K562 (cell line): Measurements from ENCODE around the gene FAM20B. TPM values are rescaled to one million over a fixed set of nuclear protein-coding genes. Genes with fewer than 3 reads are reported as not detected.

Source experiments
- ARHGAP35 ChIP-seq: fragments of 450-650 bp; IDR thresholded peaks from 2 replicates; pipeline ENCODE4 v1.6.1; 2018; ENCODE audit not compliant: partially characterized antibody
- ATF1 ChIP-seq, 2 experiments: fragments of 450-650 bp in 1 of 2; IDR thresholded peaks; 2 replicates each; pipeline ENCODE4 v1.6.1; 2016; ENCODE audit warnings: missing compliant biosample characterization in 1 of 2, missing genetic modification characterization in 1 of 2
- BRCA1 ChIP-seq, 2 experiments: fragments of 450-650 bp in 1 of 2; sonication (generic) in 1 of 2; formaldehyde crosslinking in 1 of 2; IDR thresholded peaks; 2 replicates each; pipeline versions ENCODE4 v1.5.0 to v1.6.1; 2017 to 2020; ENCODE audit warnings: mild to moderate bottlenecking in 1 of 2, missing genetic modification reagents in 1 of 2
- CBX1 ChIP-seq: sonication (generic); IDR thresholded peaks from 2 replicates; pipeline ENCODE4 v1.6.1; 2016; ENCODE audit warnings: antibody characterized with exemption, low read depth, mild to moderate bottlenecking
- DACH1 ChIP-seq: fragments of 450-650 bp; IDR thresholded peaks from 2 replicates; pipeline ENCODE4 v1.6.1; 2018; ENCODE audit not compliant: partially characterized antibody
- DPF2 ChIP-seq: fragments of 450-650 bp; IDR thresholded peaks from 2 replicates; pipeline ENCODE4 v1.6.1; 2016
- HMGXB4 ChIP-seq: sonication (generic); formaldehyde crosslinking; IDR thresholded peaks from 2 replicates; pipeline ENCODE4 v1.8.1; 2023; ENCODE audit warnings: mild to moderate bottlenecking, missing genetic modification reagents
- JUND ChIP-seq, 2 experiments: IDR thresholded peaks; 2 replicates in 1 of 2; 3 replicates in 1 of 2; pipeline ENCODE4 v1.6.1; 2011; ENCODE audit warnings: borderline replicate concordance in 2 of 2, low read depth in 2 of 2, low read length in 2 of 2, improper control_type of control experiment in 1 of 2, missing biosample characterization in 1 of 2, missing genetic modification characterization in 1 of 2, missing genetic modification reagents in 1 of 2
- KLF13 ChIP-seq: fragments of 450-650 bp; IDR thresholded peaks from 2 replicates; pipeline ENCODE4 v1.6.1; 2016; ENCODE audit warnings: missing genetic modification characterization, low read depth, mild to moderate bottlenecking, missing compliant biosample characterization, moderate library complexity, borderline replicate concordance
- MTA3 ChIP-seq: fragments of 450-650 bp; formaldehyde crosslinking; IDR thresholded peaks from 2 replicates; pipeline ENCODE4 v1.6.1; 2017; ENCODE audit warnings: mild to moderate bottlenecking, borderline replicate concordance
- NELFE ChIP-seq: IDR thresholded peaks from 2 replicates; pipeline ENCODE4 v1.6.1; 2011; ENCODE audit warnings: mild to moderate bottlenecking; ENCODE audit not compliant: insufficient read depth, insufficient read length
- RBM34 ChIP-seq: fragments of 200-400 bp; formaldehyde crosslinking; IDR thresholded peaks from 2 replicates; pipeline ENCODE4 v1.6.1; 2018; ENCODE audit warnings: low read length, borderline replicate concordance; ENCODE audit not compliant: insufficient read depth
- RERE ChIP-seq: sonication (generic); formaldehyde crosslinking; IDR thresholded peaks from 2 replicates; pipeline ENCODE4 v1.8.0; 2023; ENCODE audit warnings: missing genetic modification reagents, mild to moderate bottlenecking, borderline replicate concordance
- polyA plus RNA-seq, 8 experiments: library from polyadenylated mRNA; depleted of rRNA in 4 of 8; stranded (reverse) in 5 of 8; unstranded in 3 of 8; fragments of >200 nt; fragmentation: Nextera tagmentation in 2 of 8; fragmentation: Illumina TruSeq in 1 of 8; extraction: Ambion mirVana in 2 of 8; extraction: Trizol in 1 of 8; gene quantifications; 2 replicates each; pipeline versions ENCODE4 v1.2.1 to v1.2.3, GENCODE V29; 2011 to 2014; ENCODE audit warnings: inconsistent platforms in 1 of 8, missing spikeins in 1 of 8
- total RNA-seq, 7 experiments: library from RNA; depleted of rRNA in 6 of 7; stranded (reverse); fragments of >200 nt in 6 of 7; fragmentation: Illumina TruSeq in 2 of 7; extraction: Trizol in 2 of 7; gene quantifications; 2 replicates each; pipeline versions ENCODE4 v1.2.1 to v1.2.3, GENCODE V29; 2011 to 2021; ENCODE audit warnings: low replicate concordance in 1 of 7
- TF ChIP-seq, protein P1 (sequence below): sonication (generic); formaldehyde crosslinking; IDR thresholded peaks from 2 replicates; pipeline ENCODE4 v1.9.0; 2022; ENCODE audit warnings: mild to moderate bottlenecking, missing genetic modification reagents
- TF ChIP-seq, protein P2 (sequence below): fragments of 450-650 bp; IDR thresholded peaks from 2 replicates; pipeline ENCODE4 v1.6.1; 2018; ENCODE audit warnings: mild to moderate bottlenecking, low read depth; ENCODE audit not compliant: partially characterized antibody

Gene FAM20B
- total and polyA plus RNA-seq, 9 of the 15 experiments (the other 6 are each of a cell fraction or from before 2014, with no cell fraction given): 7.2 to 67.5 (median 42.9) TPM

GRCh38 chr1:179025975-179026812 lies 500 bp downstream of the FAM20B start (continued):
- TF ChIP-seq BRCA1 (IDR thresholded peaks at IDR 0.05) (no peak), BRCA1 (CRISPR knock-in tag; IDR thresholded peaks at IDR 0.05) (no peak), KLF13 (tag) (0 out of 2 replicates have a peak, but pooled peaks have one; percentile 71), RERE (CRISPR knock-in tag) (no peak), NELFE (no peak), DPF2 (no peak), MTA3 (peak; percentile 89), DACH1 (no peak), JUND (IDR thresholded peaks at IDR 0.05; ENCODE audit: borderline replicate concordance, low read depth, low read length) (0 out of 2 replicates have a peak, but pooled peaks have one; percentile 5), JUND (tag; IDR thresholded peaks at IDR 0.05; ENCODE audit: borderline replicate concordance, low read depth, low read length) (no peak), ATF1 (CRISPR knock-in tag; IDR thresholded peaks at IDR 0.05) (no peak), ATF1 (tag; IDR thresholded peaks at IDR 0.05) (peak; percentile 74), CBX1 (0 out of 2 replicates have a peak, but pooled peaks have one; percentile 28), HMGXB4 (CRISPR knock-in tag) (peak; percentile 89; the same call in 1 of the 2 replicates), RBM34 (0 out of 2 replicates have a peak, but pooled peaks have one; percentile 28), ARHGAP35 (no peak)
- TF ChIP-seq, protein P1, sequence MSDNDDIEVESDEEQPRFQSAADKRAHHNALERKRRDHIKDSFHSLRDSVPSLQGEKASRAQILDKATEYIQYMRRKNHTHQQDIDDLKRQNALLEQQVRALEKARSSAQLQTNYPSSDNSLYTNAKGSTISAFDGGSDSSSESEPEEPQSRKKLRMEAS (CRISPR knock-in tag): peak; percentile 94
- TF ChIP-seq, protein P2, sequence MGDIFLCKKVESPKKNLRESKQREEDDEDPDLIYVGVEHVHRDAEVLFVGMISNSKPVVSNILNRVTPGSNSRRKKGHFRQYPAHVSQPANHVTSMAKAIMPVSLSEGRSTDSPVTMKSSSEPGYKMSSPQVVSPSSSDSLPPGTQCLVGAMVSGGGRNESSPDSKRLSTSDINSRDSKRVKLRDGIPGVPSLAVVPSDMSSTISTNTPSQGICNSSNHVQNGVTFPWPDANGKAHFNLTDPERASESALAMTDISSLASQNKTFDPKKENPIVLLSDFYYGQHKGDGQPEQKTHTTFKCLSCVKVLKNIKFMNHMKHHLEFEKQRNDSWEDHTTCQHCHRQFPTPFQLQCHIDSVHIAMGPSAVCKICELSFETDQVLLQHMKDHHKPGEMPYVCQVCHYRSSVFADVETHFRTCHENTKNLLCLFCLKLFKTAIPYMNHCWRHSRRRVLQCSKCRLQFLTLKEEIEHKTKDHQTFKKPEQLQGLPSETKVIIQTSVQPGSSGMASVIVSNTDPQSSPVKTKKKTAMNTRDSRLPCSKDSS: no peak
